ENCODE data around the gene PRR36.

PRR36 gene

DNA sequence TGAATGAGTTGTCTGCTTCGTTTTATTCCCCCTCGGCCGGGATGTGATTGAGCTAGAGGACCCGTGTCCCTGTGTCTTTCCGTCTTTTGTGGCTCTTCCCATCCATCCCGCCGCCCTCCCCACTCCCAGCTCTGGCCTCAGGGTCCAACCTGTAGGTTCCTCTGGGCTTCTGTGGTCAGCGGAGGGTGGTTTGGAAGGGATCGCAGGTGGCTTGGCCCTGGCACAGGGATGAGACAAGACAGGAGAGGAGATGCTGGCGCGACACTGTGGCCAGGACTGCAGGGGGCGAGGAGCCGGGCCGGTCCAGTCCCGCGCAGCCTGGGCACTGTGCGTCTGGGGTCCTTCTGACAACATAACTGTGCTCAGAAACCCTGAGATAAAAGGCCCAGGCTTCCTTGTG is 42.2 kb downstream of the PRR36 start:
- TF ChIP-seq ZNF274 (IDR thresholded peaks at IDR 0.05; ENCODE audit: low read depth, low read length), result no peak
- H3K4me3 ChIP-seq (ENCODE audit: low read length), result no peak overlapping the region

DNA sequence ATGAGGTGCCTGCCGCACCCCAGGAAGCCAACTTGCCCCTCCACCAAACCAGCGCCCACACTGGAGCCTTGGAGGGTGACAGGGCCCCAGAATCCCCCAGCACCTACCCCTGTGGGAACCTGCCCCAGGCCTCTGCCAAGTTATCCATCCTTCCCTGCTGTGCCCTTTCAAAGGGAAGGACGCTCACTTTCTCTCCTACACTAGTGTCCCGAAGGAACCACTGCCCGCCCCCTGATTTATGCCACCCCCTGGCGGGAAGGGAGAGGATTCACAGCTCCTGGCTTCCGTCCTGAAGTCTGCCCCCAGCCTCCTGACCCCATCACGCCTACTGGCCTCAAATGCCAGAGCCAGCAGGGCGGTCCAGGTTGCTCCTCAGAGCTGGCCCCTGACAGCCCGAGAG is 42.7 kb downstream of the PRR36 start:
- no peak overlapping the region for H3K4me3 ChIP-seq (ENCODE audit: low read length)
- TF ChIP-seq ZNF274 (IDR thresholded peaks at IDR 0.05; ENCODE audit: low read depth, low read length), result no peak

DNA sequence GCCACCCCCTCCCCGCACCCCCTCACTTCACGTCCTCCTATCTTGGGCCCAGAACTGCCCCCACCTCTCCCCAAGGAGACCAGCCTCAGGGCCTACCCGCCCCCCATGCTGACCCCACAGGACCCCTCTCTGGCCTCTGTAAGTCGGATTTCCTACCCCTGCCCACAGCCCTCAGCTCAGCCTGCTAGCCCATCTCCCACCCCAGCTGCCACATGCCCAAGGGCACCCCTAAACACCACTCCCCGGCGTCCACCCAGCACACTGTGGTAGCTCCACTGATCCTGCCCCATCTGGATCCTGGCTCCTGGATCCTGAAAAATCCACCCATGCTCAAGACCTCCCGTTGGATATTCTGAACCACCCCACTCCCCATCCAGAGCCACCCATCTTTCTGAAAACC is 43.4 kb downstream of the PRR36 start:
- peak overlapping the region; percentile 75; the same call in 1 of the 2 replicates for H3K4me3 ChIP-seq (ENCODE audit: low read length)
- no peak for TF ChIP-seq ZNF274 (IDR thresholded peaks at IDR 0.05; ENCODE audit: low read depth, low read length)

DNA sequence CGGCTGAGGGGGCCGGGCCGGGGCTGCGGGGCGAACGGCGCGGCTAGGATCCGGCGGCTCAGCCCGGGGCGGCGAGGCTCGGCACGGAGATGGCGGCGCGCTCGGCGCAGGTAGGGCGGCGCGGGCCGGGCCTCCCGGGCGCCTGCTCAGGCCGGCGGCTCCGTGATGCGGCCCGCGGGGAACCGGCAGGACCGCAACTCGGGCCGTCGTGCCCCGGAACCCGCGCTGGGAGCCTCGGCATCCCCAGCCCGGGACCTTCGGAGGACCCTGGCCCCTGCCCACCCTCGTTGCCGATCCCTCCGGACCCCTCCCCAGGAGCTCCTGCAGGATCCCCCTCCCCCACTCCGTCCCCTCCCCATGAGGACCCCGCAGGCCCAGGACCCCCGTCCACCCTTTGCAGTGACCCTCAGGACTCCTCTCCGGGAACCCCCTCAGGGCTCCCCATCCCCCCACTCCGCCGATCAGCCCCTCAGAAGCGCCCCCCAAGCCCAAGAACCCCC is 43.9 kb downstream of the PRR36 start:
- H3K4me3 ChIP-seq (ENCODE audit: low read length), result peak overlapping the region; percentile 75
- TF ChIP-seq ZNF274 (IDR thresholded peaks at IDR 0.05; ENCODE audit: low read depth, low read length), result no peak

DNA sequence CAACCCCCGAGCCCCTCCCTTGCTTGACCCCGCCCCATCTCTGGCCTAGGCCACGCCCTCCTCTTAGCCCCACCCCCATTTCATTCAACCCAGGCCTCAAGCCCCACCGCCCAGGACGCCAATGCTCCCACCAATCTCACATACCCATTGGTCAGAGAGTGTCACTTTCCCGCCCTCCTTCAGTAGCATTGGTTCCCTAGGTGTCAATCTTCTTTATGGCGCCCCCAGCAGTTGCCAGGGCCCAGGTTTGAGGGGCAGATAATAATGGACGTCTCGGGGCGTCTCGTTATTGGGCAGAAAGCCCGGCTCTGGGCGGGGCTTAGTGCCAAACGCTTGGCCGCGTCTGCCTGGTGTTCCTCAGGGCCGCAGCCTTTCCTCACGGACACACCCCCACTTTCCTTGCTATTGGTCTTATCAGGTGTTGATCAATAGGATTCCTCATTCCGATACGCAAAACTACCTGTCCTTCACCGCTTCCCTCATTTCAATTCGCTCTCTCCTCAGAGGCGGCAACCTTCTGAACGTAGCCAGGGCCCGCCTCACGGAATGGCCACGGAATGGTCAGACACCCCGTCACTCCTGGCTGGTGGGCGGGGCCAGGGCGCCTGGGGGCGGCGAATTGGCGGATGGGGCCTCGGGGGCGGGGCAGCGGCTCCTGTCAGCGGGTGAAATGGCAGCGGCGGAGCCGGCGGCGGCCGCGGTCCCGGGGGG is 44.5 kb downstream of the PRR36 start, which contains the start of gene EVI5L:
Gene EVI5L (plus strand): TSS at position 658 of the 711 bp plus-strand sequence. CDS start 16,325 bp downstream, outside the sequence.
- no peak for TF ChIP-seq ZNF274 (IDR thresholded peaks at IDR 0.05; ENCODE audit: low read depth, low read length)
- H3K4me3 ChIP-seq (ENCODE audit: low read length), result peak within 1 kb of the TSS; percentile 75

DNA sequence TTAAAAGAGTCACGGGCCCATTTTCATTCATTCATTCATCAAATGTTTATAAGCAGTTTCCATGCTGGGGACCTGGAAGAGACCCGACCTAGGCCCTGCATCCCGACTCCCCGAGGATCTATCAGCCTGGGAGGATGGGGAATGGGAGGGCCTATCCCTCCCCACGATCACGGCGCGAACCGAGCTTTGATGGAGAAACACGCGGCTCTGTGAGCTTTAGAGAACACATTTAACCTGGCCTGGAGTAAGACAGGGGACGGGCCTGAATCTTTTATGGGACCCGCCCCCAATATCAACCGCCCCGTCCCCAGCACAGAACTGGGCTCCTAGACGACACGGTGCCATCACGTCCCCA is 45.0 kb downstream of the PRR36 start:
- H3K4me3 ChIP-seq (ENCODE audit: low read length), result peak overlapping the region; percentile 53; the same call in 1 of the 2 replicates
- no peak for TF ChIP-seq ZNF274 (IDR thresholded peaks at IDR 0.05; ENCODE audit: low read depth, low read length)

DNA sequence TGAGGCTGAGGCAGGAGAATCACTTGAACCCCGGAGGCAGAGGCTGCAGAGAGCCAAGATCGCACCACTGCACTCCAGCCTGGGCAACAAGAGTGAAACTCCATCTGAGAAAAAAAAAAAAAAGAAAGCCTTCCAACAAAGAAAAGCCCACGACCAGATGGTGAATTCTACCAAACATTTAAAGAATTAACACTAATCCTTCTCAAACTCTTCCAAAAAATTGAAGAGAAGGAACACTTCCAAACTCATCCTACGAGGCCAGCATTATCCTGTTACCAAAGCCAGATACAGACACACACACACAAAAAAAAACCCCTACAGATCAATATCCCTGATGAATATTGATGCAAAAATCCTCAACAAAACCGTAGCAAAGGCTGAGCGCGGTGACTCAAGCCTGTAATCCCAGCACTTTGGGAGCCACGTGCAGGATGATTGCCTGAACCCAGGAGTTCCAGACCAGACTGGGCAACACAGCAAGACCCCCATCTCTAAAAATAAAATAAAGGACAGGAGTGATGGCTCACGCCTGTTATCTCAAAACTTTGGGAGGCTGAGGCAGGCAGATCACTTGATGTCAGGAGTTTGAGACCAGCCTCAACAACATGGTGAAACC is 50.4 kb downstream of the PRR36 start:
- no peak for TF ChIP-seq ZNF274 (IDR thresholded peaks at IDR 0.05; ENCODE audit: low read depth, low read length)
- H3K4me3 ChIP-seq (ENCODE audit: low read length), result no peak overlapping the region

DNA sequence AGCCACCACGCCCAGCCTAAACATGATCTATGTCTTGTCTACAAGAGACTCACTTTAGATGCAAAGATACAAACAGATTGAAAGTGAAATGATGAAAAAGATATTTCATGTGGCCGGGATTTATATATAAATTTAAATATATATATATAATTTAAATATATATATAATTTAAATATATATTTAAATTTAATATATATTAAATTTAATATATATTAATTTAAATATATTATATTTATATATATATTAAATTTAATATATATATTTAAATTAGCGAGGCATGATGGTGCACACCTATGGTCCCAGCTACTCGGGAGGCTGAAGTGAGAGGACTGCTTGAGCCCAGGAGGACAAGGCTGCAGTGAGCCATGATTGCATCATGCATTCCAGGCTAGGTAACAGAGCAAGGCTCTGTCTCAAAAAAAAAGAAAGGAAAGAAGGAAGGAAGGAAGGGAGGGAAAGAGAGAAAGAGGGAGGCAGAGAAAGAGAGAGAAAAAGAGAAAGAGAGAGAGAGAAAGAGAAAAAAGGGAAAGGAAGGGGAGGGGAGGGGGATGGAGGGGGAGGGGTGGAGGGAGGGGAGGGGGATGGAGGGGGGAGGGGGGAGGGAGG is 51.2 kb downstream of the PRR36 start:
- no peak overlapping the region for H3K4me3 ChIP-seq (ENCODE audit: low read length)
- no peak for TF ChIP-seq ZNF274 (IDR thresholded peaks at IDR 0.05; ENCODE audit: low read depth, low read length)

DNA sequence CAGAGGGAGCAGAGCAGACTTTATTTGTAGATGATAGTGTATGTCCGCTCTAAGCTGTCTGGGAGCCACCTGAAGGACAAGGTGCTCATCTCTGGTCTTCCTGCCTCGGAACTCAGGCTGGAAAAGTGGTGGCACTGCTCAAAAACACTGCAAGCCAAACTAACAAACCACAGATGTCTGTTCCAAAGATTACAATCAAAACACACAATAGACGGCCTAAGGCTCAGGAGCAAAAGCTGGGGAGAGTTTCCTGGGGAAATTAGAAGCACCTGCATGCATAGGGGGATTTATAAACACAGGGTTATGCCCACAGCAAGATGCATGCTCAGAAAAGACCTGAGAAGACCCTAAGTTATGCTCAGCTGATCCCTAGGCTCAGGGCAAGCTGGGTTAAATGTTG is 53.6 kb downstream of the PRR36 start:
- TF ChIP-seq ZNF274 (IDR thresholded peaks at IDR 0.05; ENCODE audit: low read depth, low read length), result no peak
- no peak overlapping the region for H3K4me3 ChIP-seq (ENCODE audit: low read length)

DNA sequence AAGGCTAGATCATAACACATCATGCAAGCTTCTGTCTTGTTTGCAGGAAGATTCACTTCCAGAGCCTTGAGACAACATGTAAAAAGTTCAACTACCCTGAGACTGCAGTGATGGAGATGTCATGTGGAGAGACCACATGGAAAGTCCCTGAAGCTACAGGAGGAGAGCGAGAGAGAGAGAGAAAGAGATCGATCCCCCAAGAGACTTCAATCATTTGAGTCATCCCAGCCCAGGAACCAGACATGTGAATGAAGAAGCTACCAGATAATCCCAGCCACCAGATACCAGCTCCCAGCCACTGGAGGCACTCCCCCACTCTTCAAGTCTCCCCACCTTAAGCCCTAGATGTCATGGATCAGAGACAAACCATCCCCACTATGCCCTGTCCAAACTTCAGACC is 54.9 kb downstream of the PRR36 start:
- TF ChIP-seq ZNF274 (IDR thresholded peaks at IDR 0.05; ENCODE audit: low read depth, low read length), result no peak
- H3K4me3 ChIP-seq (ENCODE audit: low read length), result no peak overlapping the region

DNA sequence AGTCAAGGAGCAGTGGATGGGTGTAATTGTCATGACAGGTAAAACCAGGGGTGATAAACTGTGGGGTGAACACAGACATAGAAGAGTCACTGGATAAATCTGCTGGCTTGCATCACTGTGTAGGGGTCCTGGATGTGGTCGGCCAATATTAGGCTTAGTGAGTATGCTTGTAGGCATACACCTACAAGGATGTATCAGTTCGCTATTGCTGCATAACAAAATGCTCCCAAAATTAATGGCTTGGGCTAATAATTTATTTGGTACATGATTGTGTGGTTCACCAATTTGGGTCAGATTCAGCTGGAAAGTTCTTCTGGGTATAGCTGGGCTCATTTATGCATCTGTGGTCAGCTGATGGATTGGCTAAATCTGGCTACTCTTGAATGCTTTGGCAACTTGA is 55.4 kb downstream of the PRR36 start:
- no peak for TF ChIP-seq ZNF274 (IDR thresholded peaks at IDR 0.05; ENCODE audit: low read depth, low read length)
- H3K4me3 ChIP-seq (ENCODE audit: low read length), result no peak overlapping the region

Data from GM08714 (cell line).